Astrocyte (in vitro differentiated cells and primary cell): ENCODE results near the gene CCDC85A.

Source experiments
- EZH2 ChIP-seq: IDR thresholded peaks from 2 replicates; pipeline ENCODE4 v1.6.1; 2012; ENCODE audit warnings: mild to moderate bottlenecking, low read length, inconsistent platforms; ENCODE audit not compliant: insufficient read depth
- TF ChIP-seq, protein P1 (sequence below): IDR thresholded peaks from 2 replicates; pipeline ENCODE4 v1.5.1; 2011; ENCODE audit warnings: low read depth, mild to moderate bottlenecking, inconsistent platforms, low read length, moderate library complexity; ENCODE audit not compliant: insufficient read depth

GRCh38 chr2:56227811-56228210 lies 44.0 kb downstream of the CCDC85A start:
- TF ChIP-seq, protein P1, sequence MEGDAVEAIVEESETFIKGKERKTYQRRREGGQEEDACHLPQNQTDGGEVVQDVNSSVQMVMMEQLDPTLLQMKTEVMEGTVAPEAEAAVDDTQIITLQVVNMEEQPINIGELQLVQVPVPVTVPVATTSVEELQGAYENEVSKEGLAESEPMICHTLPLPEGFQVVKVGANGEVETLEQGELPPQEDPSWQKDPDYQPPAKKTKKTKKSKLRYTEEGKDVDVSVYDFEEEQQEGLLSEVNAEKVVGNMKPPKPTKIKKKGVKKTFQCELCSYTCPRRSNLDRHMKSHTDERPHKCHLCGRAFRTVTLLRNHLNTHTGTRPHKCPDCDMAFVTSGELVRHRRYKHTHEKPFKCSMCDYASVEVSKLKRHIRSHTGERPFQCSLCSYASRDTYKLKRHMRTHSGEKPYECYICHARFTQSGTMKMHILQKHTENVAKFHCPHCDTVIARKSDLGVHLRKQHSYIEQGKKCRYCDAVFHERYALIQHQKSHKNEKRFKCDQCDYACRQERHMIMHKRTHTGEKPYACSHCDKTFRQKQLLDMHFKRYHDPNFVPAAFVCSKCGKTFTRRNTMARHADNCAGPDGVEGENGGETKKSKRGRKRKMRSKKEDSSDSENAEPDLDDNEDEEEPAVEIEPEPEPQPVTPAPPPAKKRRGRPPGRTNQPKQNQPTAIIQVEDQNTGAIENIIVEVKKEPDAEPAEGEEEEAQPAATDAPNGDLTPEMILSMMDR: no peak
- TF ChIP-seq EZH2: no peak
